H4 (cell line): Measurements from ENCODE around the gene PLPPR1. TPM values are rescaled to one million over a fixed set of nuclear protein-coding genes. Genes with fewer than 3 reads are reported as not detected.
"Not testable (repeated sequence)": the region's sequence is repeated elsewhere in the genome, so short reads cannot be mapped to it uniquely, and the experiment has no call there.

Source experiments
- DNase-seq: peaks from one replicate; pipeline ENCODE4 v3.0.0-alpha.2; 2015; ENCODE audit warnings: low spot score
- total RNA-seq: library from RNA; depleted of rRNA; stranded (reverse); fragments of >200 nt; shearing (Covaris generic); gene quantifications from 2 replicates; pipeline ENCODE4 v1.2.3, GENCODE V29; 2014

Gene PLPPR1
- total RNA-seq, 1 experiment from 2014 or later = not detected

DNA sequence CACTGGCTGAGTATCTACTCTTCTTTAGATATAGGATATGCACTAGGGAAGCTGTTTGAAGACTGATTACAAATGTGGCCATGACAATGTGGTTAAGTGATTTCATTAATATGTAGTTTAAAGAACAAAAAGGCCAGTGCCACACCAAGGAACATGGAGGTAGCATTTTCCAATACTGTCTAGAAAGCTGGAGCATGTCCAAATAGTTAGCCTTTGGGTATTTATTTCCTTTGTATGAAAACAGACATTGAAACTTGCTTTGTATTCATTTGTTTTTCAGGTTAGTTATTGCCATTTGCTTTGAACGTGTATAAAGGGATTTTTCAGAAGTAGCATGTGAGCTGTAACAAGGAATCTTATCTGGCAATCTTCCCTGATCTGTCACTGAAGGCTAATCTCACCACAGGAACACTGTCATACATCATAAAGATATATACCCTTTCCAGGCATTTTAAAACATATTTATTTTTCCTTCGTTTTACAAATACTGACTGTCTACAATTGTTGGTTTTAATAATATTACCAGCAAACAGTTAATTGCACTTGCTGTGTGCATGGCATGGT lies 93.4 kb downstream of the PLPPR1 start:
- no peak for DNase-seq

- DNase-seq = no peak
Observed at GRCh38 chr9:101126556-101126955, 98.0 kb downstream of the PLPPR1 start.

GRCh38 chr9:101127369-101127768 lies 98.8 kb downstream of the PLPPR1 start:
- not testable (repeated sequence) for DNase-seq

DNA sequence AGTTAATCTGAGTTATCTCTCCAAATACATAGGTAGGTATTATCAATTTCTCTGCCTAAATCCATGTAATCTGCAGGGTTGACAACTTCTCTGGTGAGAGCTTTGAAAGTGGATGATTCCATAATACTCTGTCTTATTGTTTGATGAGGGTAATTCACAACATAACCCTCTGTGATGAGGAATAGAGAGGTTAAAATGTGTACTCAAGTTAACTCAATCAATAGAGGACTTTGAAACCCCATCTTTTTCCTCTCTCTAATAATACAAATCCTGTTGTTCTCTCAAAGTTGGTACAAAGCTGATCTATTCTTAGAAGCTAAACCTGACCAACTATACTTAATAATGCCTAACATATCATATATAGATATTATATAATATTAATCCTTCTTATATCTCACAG lies 100.1 kb downstream of the PLPPR1 start:
- no peak for DNase-seq

DNA sequence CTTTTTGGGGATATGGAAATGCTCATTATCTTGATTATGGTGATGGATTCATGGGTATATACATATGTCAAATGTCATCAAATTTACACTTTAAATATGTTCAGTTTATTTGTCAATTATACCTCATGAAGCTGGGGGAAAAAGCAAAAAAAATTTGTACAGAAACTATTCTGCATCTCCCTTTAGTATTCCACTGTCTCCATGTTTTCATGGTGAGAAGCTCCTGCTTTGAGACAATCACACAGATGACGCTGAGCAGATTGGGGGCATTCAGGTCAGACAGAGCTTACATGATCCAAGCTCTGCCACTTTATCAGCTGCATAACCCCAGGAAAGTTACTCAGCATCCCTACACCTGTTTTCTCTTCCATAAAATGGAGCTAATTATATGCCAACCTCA lies 101.5 kb downstream of the PLPPR1 start:
- no peak for DNase-seq

DNA sequence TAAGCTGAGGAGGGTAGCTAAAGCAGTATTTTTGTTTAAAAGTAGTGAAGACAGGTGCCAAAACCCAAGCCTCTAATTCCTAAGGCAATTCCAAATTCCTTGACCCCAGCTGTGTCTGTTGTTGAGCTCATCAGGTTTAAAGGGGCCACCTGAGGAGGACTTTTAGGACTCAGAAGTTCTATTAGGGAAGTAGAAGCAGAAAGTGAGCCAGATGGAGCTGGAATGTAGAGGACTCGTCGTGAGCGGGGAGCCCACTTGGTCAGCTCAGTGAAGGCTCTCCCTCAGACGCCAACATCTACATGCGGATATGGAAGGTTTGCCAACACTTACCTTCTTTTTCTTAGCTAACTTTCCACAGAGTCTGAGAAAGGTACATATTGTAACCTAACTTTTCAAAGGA lies 102.8 kb downstream of the PLPPR1 start:
- no peak for DNase-seq

DNA sequence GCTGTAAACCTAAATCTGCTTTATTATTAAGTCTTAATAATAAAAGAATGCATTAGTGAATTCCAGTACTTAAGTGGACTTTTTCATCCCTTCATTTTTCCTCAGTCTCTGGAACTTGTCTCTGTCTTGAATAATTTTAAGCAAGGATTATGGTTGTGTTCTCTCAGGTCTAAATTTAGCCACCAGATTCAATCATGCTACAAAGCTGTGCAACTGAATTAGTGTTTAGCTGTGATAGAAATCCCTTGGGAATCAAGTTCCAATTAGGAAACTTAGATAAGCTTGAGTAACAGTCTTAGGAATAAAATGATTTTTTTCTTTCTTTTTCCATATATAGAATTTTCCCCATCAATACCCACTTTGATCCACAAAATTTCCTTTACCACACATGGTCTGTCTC lies 104.3 kb downstream of the PLPPR1 start:
- no peak for DNase-seq

DNA sequence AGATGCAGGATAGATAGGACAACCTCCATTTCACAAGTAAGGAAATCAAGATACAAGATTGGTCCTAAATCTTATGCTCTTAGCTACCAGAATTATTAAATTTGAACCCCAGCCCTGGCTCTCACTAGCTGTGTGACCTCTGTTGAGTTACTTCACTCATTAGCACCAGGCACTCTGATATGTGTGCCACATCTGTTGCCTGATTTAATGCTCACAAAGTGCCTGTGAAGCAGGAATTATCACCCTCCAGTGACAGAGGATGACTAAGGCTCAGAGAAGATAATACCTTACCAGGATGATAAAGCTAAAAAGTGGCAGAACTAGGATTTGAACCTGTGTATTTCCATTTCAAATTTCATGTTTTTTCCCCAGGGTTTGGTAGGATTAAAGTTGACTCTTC lies 110.0 kb downstream of the PLPPR1 start:
- DNase-seq = no peak

DNA sequence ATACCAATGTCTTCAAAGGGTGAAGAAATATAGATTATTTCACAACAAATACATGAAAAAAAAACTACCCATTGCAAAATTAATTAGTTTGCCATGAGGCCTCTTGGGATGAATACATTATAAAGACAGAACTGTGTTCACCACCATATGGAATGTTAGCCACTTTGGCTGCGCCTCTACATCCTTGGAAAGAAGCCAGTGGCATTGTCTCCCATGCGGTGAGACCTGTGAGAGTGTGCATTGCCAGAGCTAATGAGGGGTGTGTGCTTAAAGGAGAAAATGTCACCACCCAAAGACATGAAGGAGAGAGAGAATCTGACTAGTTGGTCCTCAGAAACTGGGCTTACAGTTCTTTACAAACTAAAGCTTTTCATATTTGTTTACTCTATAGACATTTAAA lies 110.6 kb downstream of the PLPPR1 start:
- DNase-seq = no peak

DNA sequence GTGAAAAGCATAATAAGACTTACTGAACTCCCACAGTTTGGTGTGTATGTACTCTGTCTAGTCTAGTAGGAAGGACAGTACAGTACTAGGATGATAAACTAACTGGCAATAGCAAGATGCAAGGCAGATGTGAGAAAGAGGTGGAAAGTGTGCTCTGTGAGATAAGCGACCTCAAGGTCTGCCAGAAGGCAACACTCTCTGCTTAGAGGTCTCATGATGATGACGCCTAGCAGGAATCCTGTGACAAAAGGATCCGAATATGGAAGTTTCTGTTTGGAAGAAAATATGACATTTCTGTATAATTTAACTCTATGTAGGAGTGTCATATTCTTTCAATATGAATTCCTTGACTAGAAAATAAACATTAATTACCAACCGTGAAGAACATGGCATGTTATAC lies 112.2 kb downstream of the PLPPR1 start:
- DNase-seq = no peak

- no peak for DNase-seq
Observed at GRCh38 chr9:101146508-101146907, 118.0 kb downstream of the PLPPR1 start.

GRCh38 chr9:101148344-101148743 lies 119.8 kb downstream of the PLPPR1 start:
- no peak for DNase-seq

DNA sequence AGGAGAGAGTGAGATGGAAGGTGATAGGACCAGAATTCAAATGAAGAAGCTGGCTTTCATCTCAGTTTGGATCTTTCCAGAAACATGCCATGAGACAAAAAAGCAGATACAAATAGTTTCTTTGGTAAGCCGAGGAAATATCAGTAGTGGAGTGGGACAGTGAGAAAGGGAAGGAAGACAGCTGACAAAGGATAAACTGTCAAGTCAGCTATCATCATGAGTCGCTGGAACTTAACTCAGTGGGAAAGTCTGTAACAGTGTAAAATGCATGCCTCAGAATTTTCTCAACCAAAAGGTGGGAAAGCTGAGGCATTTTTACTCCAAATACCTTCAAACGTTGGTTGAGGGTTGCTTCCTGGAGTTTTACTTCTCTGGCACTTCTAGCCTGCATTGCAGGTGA lies 129.8 kb downstream of the PLPPR1 start:
- DNase-seq = no peak

DNA sequence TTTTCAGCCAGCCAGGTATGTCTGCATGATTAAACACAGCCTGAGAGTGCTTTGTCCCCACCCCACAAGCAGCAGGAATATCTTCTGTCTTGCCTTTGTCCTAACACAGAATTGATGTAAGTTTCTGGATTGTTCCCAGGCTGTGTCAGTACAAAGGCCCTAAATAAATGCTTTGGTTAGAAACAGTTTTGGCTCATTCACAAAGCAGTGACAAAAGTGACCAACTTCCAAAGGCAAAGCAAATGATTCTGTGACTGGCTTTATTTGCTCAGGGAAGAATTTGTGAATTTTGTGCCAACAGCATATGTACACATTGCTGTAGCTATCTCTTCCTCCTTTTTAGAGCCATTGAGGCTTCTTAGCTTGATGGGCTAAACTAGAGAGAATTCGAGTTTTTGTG lies 133.7 kb downstream of the PLPPR1 start:
- DNase-seq = no peak

- no peak for DNase-seq
Observed at GRCh38 chr9:101165131-101165530, 136.6 kb downstream of the PLPPR1 start.

- DNase-seq = no peak
Observed at GRCh38 chr9:101167490-101168134, 139.1 kb downstream of the PLPPR1 start.

DNA sequence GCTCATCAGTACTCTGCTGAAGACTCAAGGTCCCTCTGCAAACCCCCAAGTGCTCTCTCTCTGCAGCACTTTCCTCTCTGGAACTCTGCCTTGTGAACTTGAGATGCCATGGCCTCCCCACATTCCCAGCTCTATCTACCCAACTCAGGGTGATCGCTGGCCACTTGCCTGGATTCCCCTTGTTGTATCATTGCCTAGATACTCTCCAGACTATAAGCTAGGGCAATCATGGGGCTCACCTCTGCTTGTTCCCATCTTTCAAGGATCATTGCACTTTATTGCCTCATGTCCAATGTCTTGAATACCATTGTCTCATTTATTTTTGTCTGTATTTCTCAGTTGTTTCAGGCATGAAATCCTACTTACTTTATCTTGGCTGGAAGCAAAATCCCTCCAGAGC lies 144.1 kb downstream of the PLPPR1 start:
- no peak for DNase-seq

- no peak for DNase-seq
Observed at GRCh38 chr9:101173907-101174306, 145.4 kb downstream of the PLPPR1 start.

DNA sequence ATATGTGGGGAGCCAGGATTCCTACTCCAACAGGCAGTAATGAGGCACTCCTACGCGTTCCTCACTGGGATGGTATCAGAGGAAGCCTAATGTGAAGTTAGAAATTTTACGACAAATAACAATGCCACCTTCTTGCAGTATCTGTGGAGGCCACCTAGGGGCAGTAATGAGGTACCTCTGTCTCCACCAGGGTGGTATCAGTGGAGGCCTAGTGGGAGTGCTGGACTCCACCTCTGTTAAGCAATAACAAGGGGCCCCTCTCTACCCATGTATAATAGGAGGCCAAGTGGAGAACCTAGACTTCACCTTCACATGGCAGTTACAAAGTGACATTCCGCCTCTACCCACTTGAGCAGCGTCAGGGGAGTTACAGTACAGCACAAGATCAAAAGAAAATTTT lies 147.9 kb downstream of the PLPPR1 start:
- DNase-seq = no peak

DNA sequence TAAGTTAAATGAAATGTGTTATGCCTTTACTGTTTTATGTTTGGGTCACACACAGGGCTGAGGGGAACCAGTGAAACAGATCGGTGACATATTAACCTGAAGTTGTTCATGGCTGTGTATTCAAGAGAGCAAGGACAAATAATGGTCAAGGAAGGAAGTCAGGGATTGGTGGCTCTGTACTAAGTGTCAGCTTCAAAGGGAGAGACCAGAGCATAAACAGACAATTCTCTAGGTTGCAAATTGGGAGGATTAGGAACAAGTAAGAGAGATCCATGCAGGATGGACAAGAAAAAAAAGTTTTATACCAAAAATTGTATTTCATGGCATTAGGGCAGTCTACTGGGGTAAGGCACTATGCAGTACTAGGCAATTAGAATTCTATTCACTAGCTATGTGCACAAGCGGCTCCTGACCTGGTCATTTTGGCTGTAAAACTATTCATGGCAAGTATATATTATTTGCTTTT lies 156.3 kb downstream of the PLPPR1 start:
- no peak for DNase-seq

- no peak for DNase-seq
Observed at GRCh38 chr9:101191723-101192122, 163.2 kb downstream of the PLPPR1 start.

GRCh38 chr9:101197026-101197425 lies 168.5 kb downstream of the PLPPR1 start:
- DNase-seq = no peak

DNA sequence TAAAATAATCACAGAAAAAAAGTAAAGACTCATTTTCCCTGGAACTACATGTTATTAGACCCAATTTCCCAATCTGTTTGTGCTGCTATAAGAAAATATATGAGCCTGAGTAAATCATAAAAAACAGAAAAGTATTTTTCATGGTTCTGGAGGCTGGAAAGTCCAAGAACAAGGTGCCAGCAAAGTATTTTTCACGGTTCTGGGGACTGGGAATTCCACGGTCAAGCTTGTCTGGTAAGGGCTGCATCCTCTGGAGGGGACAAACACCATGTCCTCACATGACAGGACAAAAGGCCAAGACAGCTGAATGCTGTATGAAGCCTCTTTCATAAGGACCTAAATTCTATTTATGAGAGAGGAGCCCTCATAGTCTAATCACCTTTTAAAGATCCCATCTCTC lies 172.3 kb downstream of the PLPPR1 start:
- no peak for DNase-seq

GRCh38 chr9:101201630-101202029 lies 173.1 kb downstream of the PLPPR1 start:
- DNase-seq = no peak
